A673 (cell line): ENCODE data around the gene CHD5.

ENCODE experiments used
- CTCF ChIP-seq: fragments of 300-800, 200-600 bp; sonication (generic); conservative IDR thresholded peaks from 2 replicates; pipeline ENCODE4 v1.5.1; 2017; ENCODE audit warnings: low read depth, mild to moderate bottlenecking, antibody characterized with exemption, low read length, moderate library complexity, mixed read lengths
- EZH2 ChIP-seq: fragments of 200-600 bp; sonication (generic); IDR thresholded peaks from 2 replicates; pipeline ENCODE4 v1.6.1; 2017; ENCODE audit warnings: borderline replicate concordance, low read depth, mild to moderate bottlenecking, mixed read lengths, antibody characterized with exemption, low read length; ENCODE audit not compliant: poor library complexity, severe bottlenecking

DNA sequence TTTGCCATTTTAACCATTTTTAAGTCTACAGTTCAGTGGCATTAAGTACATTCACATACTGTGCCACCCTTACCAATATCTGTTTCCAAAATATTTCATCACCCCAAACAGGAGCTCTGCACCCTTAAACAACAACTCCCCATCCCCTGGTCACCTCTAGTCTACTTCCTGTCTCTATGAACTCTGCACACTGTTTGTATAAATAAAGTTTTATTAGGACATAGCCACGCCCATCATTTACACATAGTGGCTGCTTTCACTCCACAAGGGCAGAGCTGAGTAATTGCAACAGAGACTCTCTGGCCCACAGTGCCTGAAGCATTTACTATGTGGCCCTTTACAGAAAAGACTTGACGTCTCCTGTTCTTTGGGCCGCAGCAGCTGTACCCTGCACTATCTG lies 104.4 kb downstream of the CHD5 start:
- TF ChIP-seq CTCF (no peak), EZH2 (no peak)
